Measurements from ENCODE around the gene CNTNAP2. TPM values are rescaled to one million over a fixed set of nuclear protein-coding genes. Genes with fewer than 3 reads are reported as not detected.

The CNTNAP2 gene
- total and polyA plus RNA-seq, 2 of the 8 experiments (the other 6 are each of a cell fraction or from before 2014, with no cell fraction given): 27.9 to 71.0 TPM

- Histone ChIP-seq H2BK5ac (ENCODE audit: low read depth, low read length) (no peak overlapping the region), H3K4me2 (ENCODE audit: insufficient read depth in 1 of 2, low read depth in 2 of 2, low read length in 2 of 2) (no peak overlapping the region), H3K9me3 (ENCODE audit: insufficient read depth in 2 of 2, low read depth in 1 of 2, low read length in 1 of 2) (peaks cover 0 to 2% of the 10 kb centered on the region in 2 experiments; a peak in 1 of 4 replicates), H3K23ac (ENCODE audit: insufficient read length) (no peak overlapping the region), H3K4me1 (replicated peaks in 1 of 4; ENCODE audit: control insufficient read depth in 3 of 4, insufficient read depth in 4 of 4, low read length in 3 of 4) (0 out of 7 replicates have a peak, but pooled peaks cover 0 to 2% (median 0%) of the 10 kb centered on the region in 4 experiments), H3K4ac (replicated peaks; ENCODE audit: insufficient read length, low read depth, low read length) (no peak overlapping the region), H2BK120ac (replicated peaks; ENCODE audit: low read depth, low read length) (no peak overlapping the region), H2BK15ac (ENCODE audit: low read length) (no peak overlapping the region), H3K18ac (ENCODE audit: extremely low read depth, low read length) (no peak overlapping the region), H3K14ac (ENCODE audit: insufficient read length) (no peak overlapping the region), H2BK12ac (ENCODE audit: low read depth, low read length) (no peak overlapping the region), H2BK20ac (ENCODE audit: low read length) (no peak overlapping the region), H2AFZ (ENCODE audit: low read length) (no peak overlapping the region), H4K91ac (replicated peaks; ENCODE audit: insufficient read length, low read length) (no peak overlapping the region), H4K20me1 (replicated peaks in 1 of 2; ENCODE audit: control insufficient read depth in 1 of 2, insufficient read depth in 2 of 2, low read length in 2 of 2) (no peaks in the 10 kb centered on the region), H4K5ac (ENCODE audit: insufficient read length, low read depth, low read length) (no peak overlapping the region), H3K36me3 (ENCODE audit: control insufficient read depth in 2 of 4, insufficient read depth in 4 of 4, low read length in 3 of 4) (no peaks in the 10 kb centered on the region), H3K79me2 (ENCODE audit: control insufficient read depth in 1 of 2, insufficient read depth in 2 of 2, low read length in 2 of 2) (no peaks in the 10 kb centered on the region), H3K9ac (replicated peaks in 1 of 4; ENCODE audit: extremely low read depth in 1 of 4, low read depth in 3 of 4, low read length in 3 of 4) (no peak overlapping the region), H3K79me1 (ENCODE audit: low read depth, low read length) (no peaks in the 10 kb centered on the region), H4K8ac (ENCODE audit: extremely low read depth, insufficient read depth, low read length) (no peak overlapping the region), H3K4me3 (ENCODE audit: extremely low read depth in 1 of 4, insufficient read depth in 2 of 4, low read depth in 3 of 4, low read length in 4 of 4) (no peak overlapping the region), H3K27ac (ENCODE audit: low read depth, low read length) (no peak overlapping the region), H3K23me2 (ENCODE audit: low read depth, low read length) (no peaks in the 10 kb centered on the region), H3K56ac (replicated peaks; ENCODE audit: insufficient read length, low read depth, low read length) (no peak overlapping the region), H3K27me3 (replicated peaks in 1 of 4; ENCODE audit: control insufficient read depth in 3 of 4, extremely low read depth in 1 of 4, insufficient read depth in 3 of 4, low read length in 3 of 4) (no peaks in the 10 kb centered on the region), H2AK5ac (ENCODE audit: low read depth, low read length) (no peak overlapping the region)
- WGBS, 2 experiments (ENCODE audit: extremely low coverage in 1 of 2, insufficient coverage in 1 of 2, insufficient read length in 1 of 2, insufficient replicate concordance in 2 of 2, low coverage in 1 of 2, low lambda C conversion rate in 2 of 2, missing lambda C conversion rate in 1 of 2): 71% methylated on average over 5 of the region's 5 CpGs; no CpG with 5 or more reads in 1 of the 2 experiments
- DNase-seq (ENCODE audit: low read depth in 1 of 2, low spot score in 2 of 2): no peak
- CTCF ChIA-PET (ENCODE audit: partially characterized antibody): no interaction called here
- TF ChIP-seq POLR2AphosphoS5 (IDR thresholded peaks at IDR 0.05; ENCODE audit: low read depth, low read length) (no peak), CEBPB (IDR thresholded peaks at IDR 0.05; ENCODE audit: low read depth, low read length) (no peak), FOSL1 (IDR thresholded peaks at IDR 0.05; ENCODE audit: insufficient read depth, low read depth, low read length) (no peak), MAX (IDR thresholded peaks at IDR 0.05) (no peak), NANOG (IDR thresholded peaks at IDR 0.05; ENCODE audit: insufficient read depth, low read depth, low read length, poor library complexity, severe bottlenecking) (no peak), CBX8 (IDR thresholded peaks at IDR 0.05; ENCODE audit: borderline replicate concordance, low read depth, low read length) (no peak), NRF1 (IDR thresholded peaks at IDR 0.05; ENCODE audit: low read depth, low read length) (no peak), YY1 (IDR thresholded peaks at IDR 0.05; ENCODE audit: low read depth, low read length) (no peak), ATF3 (IDR thresholded peaks at IDR 0.05; ENCODE audit: insufficient read depth, low read depth, low read length) (no peak), HDAC6 (IDR thresholded peaks at IDR 0.05; ENCODE audit: low read depth, low read length) (no peak)
- POLR2A ChIA-PET (ENCODE audit: partially characterized antibody): no interaction called here
- FAIRE-seq: no peak
Measured at GRCh38 chr7:148222721-148223120, 2106.1 kb downstream of the CNTNAP2 start.
